Uterus (tissue), 4 donors: ENCODE measurements around the gene ISL1. TPM values are rescaled to one million over a fixed set of nuclear protein-coding genes. Genes with fewer than 3 reads are reported as not detected.

Experiments used
- DNase-seq, 2 donors: peaks; one replicate each; pipeline ENCODE4 v3.0.0-alpha.2; 2019 to 2020
- H3K27ac ChIP-seq, 2 donors: fragments of 200-600 bp; sonication (generic); 1 replicate in 1 of 2; 2 replicates in 1 of 2; pipeline ENCODE4 v1.5.1; 2016 to 2018
- H3K27me3 ChIP-seq, 2 donors: fragments of 200-600 bp; sonication (generic); one replicate each; pipeline ENCODE4 v1.5.1; 2018 to 2019; ENCODE audit warnings: control low read depth in 1 of 2
- H3K36me3 ChIP-seq, 2 donors: fragments of 200-600 bp; sonication (generic); one replicate each; pipeline ENCODE4 v1.5.1; 2019; ENCODE audit warnings: control low read depth in 1 of 2
- H3K4me1 ChIP-seq, 2 donors: fragments of 200-600 bp; sonication (generic); one replicate each; pipeline ENCODE4 v1.5.1; 2018 to 2019; ENCODE audit warnings: control low read depth in 1 of 2
- H3K4me3 ChIP-seq, 2 donors: fragments of 200-600 bp; sonication (generic); 1 replicate in 1 of 2; 2 replicates in 1 of 2; pipeline ENCODE4 v1.5.1; 2018 to 2019; ENCODE audit warnings: mild to moderate bottlenecking in 1 of 2
- H3K9me3 ChIP-seq, 2 donors: fragments of 200-600 bp; sonication (generic); one replicate each; pipeline ENCODE4 v1.5.1; 2019; ENCODE audit warnings: control low read depth in 1 of 2
- POLR2A ChIP-seq, 2 donors: fragments of 450-650 bp; IDR thresholded peaks; one replicate each; pipeline ENCODE4 v1.6.1; 2016; ENCODE audit warnings: antibody characterized with exemption in 2 of 2, mild to moderate bottlenecking in 1 of 2, moderate library complexity in 1 of 2
- intact Hi-C: fragments of 100-400 bp; cut with DNase I; formaldehyde crosslinking; loops from one replicate; pipeline ENCODE4 v1.15.1; 2023; ENCODE audit warnings: low total_unique reads
- total RNA-seq, 4 donors: library from RNA; depleted of rRNA in 3 of 4; stranded (reverse); fragments of >200 nt in 3 of 4; gene quantifications; one replicate each; pipeline versions ENCODE4 v1.1.0 to v1.2.4, GENCODE V29; 2014 to 2023
- TF ChIP-seq, protein P1 (sequence below), 4 experiments: fragments of 200-600 bp in 2 of 4; fragments of 450-650 bp in 2 of 4; sonication (generic) in 2 of 4; IDR thresholded peaks; one replicate each; pipeline ENCODE4 v1.5.1; 2016 to 2019; ENCODE audit warnings: antibody characterized with exemption in 4 of 4, mild to moderate bottlenecking in 2 of 4, moderate library complexity in 1 of 4
- donor health status: DM: yes; HTN: yes; CAD: no.

Gene ISL1
- total RNA-seq, 4 donors from 2014 or later: 0.24 to 2.7 TPM; not detected in 2

DNA sequence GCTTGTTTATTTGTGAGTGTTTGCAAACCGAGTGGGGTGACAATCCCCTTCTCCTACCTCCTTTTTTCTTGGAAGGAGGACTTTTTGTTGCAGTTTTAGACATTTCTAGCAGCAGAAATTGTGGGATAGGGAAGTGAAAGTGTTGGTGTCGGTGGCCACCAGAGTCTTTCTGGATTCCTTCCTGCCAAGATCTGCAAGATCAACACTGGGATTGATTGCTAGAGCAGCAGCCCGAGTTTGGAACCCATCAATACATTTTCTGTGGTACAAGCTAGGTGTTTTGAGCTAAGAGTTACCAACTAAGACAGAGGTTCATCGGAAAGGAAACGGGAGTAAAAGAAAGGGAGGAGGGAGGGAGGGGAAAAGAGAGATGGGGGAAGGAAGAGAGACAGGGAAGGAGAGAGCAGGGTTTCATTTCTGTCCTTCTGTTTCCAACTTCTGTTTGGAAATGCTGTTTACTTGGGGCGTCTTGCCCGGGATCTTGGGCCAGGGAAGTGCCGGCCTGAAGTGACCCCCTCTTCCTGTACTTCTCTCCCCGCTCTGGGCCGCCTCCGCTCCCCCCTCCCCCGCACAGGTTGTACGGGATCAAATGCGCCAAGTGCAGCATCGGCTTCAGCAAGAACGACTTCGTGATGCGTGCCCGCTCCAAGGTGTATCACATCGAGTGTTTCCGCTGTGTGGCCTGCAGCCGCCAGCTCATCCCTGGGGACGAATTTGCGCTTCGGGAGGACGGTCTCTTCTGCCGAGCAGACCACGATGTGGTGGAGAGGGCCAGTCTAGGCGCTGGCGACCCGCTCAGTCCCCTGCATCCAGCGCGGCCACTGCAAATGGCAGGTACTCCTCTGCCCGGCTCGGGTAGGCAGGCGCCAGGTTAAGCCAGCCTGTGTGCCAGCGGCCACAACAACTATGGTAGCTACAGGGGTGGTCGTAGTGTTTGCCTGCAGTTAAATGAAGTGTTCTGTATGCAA, 4.0 kb downstream of the ISL1 start:
- no peak for TF ChIP-seq POLR2A (IDR thresholded peaks at IDR 0.05)
- TF ChIP-seq, protein P1, sequence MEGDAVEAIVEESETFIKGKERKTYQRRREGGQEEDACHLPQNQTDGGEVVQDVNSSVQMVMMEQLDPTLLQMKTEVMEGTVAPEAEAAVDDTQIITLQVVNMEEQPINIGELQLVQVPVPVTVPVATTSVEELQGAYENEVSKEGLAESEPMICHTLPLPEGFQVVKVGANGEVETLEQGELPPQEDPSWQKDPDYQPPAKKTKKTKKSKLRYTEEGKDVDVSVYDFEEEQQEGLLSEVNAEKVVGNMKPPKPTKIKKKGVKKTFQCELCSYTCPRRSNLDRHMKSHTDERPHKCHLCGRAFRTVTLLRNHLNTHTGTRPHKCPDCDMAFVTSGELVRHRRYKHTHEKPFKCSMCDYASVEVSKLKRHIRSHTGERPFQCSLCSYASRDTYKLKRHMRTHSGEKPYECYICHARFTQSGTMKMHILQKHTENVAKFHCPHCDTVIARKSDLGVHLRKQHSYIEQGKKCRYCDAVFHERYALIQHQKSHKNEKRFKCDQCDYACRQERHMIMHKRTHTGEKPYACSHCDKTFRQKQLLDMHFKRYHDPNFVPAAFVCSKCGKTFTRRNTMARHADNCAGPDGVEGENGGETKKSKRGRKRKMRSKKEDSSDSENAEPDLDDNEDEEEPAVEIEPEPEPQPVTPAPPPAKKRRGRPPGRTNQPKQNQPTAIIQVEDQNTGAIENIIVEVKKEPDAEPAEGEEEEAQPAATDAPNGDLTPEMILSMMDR (IDR thresholded peaks at IDR 0.05): no peak
- intact Hi-C loops: no loop called here
- Histone ChIP-seq H3K4me3 (no peak overlapping the region), H3K27ac (no peak overlapping the region), H3K9me3 (no peaks in the 10 kb centered on the region), H3K27me3 (peaks cover 0 to 54% of the 10 kb centered on the region in 2 donors), H3K36me3 (no peaks in the 10 kb centered on the region), H3K4me1 (peaks cover 0 to 5% of the 10 kb centered on the region in 2 donors)
- DNase-seq: no peak

DNA sequence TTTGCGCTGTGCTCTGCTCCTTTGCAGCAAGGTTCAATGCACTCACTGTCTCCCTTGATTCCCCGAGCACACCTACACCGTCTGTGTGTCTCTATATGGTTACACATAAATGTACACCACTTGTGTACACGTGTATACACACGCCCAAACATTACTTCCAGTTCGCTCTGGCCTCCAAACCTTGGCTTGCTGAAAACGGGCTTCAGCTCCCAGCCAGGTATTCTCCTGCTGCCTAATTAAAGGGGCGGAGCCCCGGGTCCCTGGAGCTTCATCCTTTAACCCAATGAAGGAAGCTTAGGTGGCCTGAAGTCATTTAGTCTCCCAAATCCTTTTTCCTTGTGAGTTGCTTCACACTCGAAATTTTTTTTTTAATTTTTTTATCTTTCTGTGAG, 4.6 kb downstream of the ISL1 start:
- Histone ChIP-seq H3K27me3 (peaks cover 0 to 49% of the 10 kb centered on the region in 2 donors), H3K4me3 (no peak overlapping the region), H3K36me3 (no peaks in the 10 kb centered on the region), H3K9me3 (no peaks in the 10 kb centered on the region), H3K27ac (no peak overlapping the region), H3K4me1 (peaks cover 0 to 1% of the 10 kb centered on the region in 2 donors)
- no peak for DNase-seq
- intact Hi-C loops: no loop called here
- no peak for TF ChIP-seq POLR2A (IDR thresholded peaks at IDR 0.05)
- TF ChIP-seq, protein P1 (IDR thresholded peaks at IDR 0.05): no peak

DNA sequence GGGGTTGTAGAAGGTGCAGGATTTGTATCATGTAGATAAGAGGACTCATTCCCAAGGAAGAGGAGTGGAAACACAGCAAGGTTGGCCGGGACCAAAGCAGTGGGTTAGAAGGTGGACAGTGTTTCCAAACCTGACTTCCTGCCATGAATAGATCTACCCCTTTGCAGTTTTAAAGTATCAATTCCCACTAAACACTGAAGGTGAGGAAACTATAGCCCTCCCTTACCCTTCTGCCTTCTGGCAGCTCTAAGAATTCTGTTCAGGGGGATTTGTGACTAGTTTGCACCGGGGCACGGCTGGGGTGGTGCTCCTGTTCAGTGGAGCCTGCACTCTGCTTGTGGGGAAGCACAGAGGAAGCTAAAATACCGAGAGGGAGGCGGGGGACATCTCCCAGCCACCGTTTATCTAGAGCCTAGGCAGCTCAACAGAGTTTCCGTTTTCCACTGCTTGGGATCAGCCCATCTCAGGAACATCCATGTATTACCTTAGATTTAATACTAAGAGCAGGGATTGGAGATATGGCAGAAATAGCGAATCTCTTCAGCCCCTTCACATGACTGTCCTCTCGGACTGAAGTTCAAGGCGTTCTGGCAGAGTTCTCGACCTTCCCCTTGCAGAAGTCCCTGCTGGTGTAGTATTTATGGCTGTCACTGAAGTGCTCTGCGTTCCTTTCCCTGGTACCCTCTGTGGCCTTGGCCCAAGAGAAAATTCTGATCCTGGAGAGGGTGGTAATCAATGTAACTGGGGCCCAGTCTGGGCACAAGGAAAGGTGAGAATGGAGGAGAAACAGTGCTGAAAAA, 5.4 kb downstream of the ISL1 start:
- DNase-seq: no peak
- no peaks in the 10 kb centered on the region for H3K4me1 ChIP-seq
- H3K4me3 ChIP-seq: no peak overlapping the region
- intact Hi-C loops: no loop called here
- H3K9me3 ChIP-seq: no peaks in the 10 kb centered on the region
- no peaks in the 10 kb centered on the region for H3K36me3 ChIP-seq
- H3K27ac ChIP-seq: no peak overlapping the region
- TF ChIP-seq, protein P1 (IDR thresholded peaks at IDR 0.05): no peak
- no peak for TF ChIP-seq POLR2A (IDR thresholded peaks at IDR 0.05)
- H3K27me3 ChIP-seq: peaks cover 0 to 46% of the 10 kb centered on the region in 2 donors

DNA sequence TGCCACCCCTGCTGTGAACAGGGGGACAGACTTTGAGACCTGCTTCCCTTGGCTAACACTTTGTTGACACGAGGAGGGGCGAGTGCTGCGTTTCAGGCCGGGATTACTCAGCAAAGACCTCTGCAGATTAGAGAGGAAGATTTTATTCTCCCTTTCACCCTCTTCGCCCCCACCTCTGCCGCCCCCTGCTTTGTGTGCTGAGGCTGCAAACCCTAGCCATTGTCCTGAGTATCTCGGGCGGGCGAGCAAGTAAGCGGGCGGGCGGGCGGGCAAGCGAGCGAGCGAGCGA, 6.0 kb downstream of the ISL1 start:
- H3K27ac ChIP-seq: no peak overlapping the region
- DNase-seq: no peak
- peaks cover 0 to 42% of the 10 kb centered on the region in 2 donors for H3K27me3 ChIP-seq
- intact Hi-C loops: no loop called here
- H3K4me3 ChIP-seq: no peak overlapping the region
- no peaks in the 10 kb centered on the region for H3K36me3 ChIP-seq
- H3K9me3 ChIP-seq: no peaks in the 10 kb centered on the region
- no peaks in the 10 kb centered on the region for H3K4me1 ChIP-seq
- no peak for TF ChIP-seq POLR2A (IDR thresholded peaks at IDR 0.05)
- TF ChIP-seq, protein P1 (IDR thresholded peaks at IDR 0.05): no peak
